H1 (cell line): ENCODE data around the gene C1orf21. TPM values are rescaled to one million over a fixed set of nuclear protein-coding genes. Genes with fewer than 3 reads are reported as not detected.

Experiments used
- CTCF ChIA-PET: fragments of 300-600 bp; sonication (Branson Sonifier 250); formaldehyde crosslinking; loops from one replicate; lab custom pipeline; 2021; ENCODE audit not compliant: partially characterized antibody; lab: Charles Lee
- POLR2A ChIA-PET: fragments of 300-600 bp; sonication (Branson Sonifier 250); formaldehyde crosslinking; loops from one replicate; lab custom pipeline; 2021; ENCODE audit warnings: inconsistent platforms; ENCODE audit not compliant: partially characterized antibody; lab: Charles Lee
- DNase-seq, 2 experiments: peaks; one replicate each; pipeline versions ENCODE4 v3.0.0 to v3.0.0-alpha.2; 2010 to 2022; ENCODE audit warnings: low spot score in 2 of 2, low read depth in 1 of 2, mixed read lengths in 1 of 2
- FAIRE-seq: peaks from 2 replicates; lab custom pipeline; 2011; peaks lifted over from hg19 to GRCh38; lab: Jason Lieb, UNC
- H2AFZ ChIP-seq: 2 replicates; pipeline ENCODE4 v1.8.1; 2012; ENCODE audit warnings: low read length, inconsistent platforms
- H2AK5ac ChIP-seq: 2 replicates; pipeline ENCODE4 v1.6.1; 2013; ENCODE audit warnings: low read depth, low read length
- H2BK120ac ChIP-seq: replicated peaks from 2 replicates; pipeline ENCODE3; 2013; ENCODE audit warnings: low read depth, low read length, inconsistent platforms
- H2BK12ac ChIP-seq: 2 replicates; pipeline ENCODE4 v1.6.1; 2013; ENCODE audit warnings: low read depth, low read length
- H2BK15ac ChIP-seq: 2 replicates; pipeline ENCODE4 v1.6.1; 2013; ENCODE audit warnings: low read length
- H2BK20ac ChIP-seq: 2 replicates; pipeline ENCODE4 v1.6.1; 2013; ENCODE audit warnings: low read length
- H2BK5ac ChIP-seq: 2 replicates; pipeline ENCODE4 v1.6.1; 2013; ENCODE audit warnings: low read depth, low read length
- H3K14ac ChIP-seq: 2 replicates; pipeline ENCODE4 v1.6.1; 2013; ENCODE audit warnings: inconsistent platforms; ENCODE audit not compliant: insufficient read length
- H3K18ac ChIP-seq: 2 replicates; pipeline ENCODE4 v1.6.1; 2013; ENCODE audit warnings: low read length; ENCODE audit errors: extremely low read depth
- H3K23ac ChIP-seq: 2 replicates; pipeline ENCODE4 v1.6.1; 2013; ENCODE audit warnings: inconsistent platforms; ENCODE audit not compliant: insufficient read length
- H3K23me2 ChIP-seq: 2 replicates; pipeline ENCODE4 v1.6.1; 2013; ENCODE audit warnings: low read depth, low read length
- H3K27ac ChIP-seq: 2 replicates; pipeline ENCODE4 v1.6.1; 2011; ENCODE audit warnings: low read depth, low read length, inconsistent platforms
- H3K27me3 ChIP-seq, 4 experiments: replicated peaks in 1 of 4; 1 replicate in 1 of 4; 2 replicates in 3 of 4; pipeline versions ENCODE4 v1.6.1 to v1.8.1; 2011 to 2013; ENCODE audit warnings: low read length in 3 of 4, mild to moderate bottlenecking in 3 of 4, inconsistent platforms in 2 of 4, mixed read lengths in 2 of 4, moderate library complexity in 1 of 4; ENCODE audit not compliant: control insufficient read depth in 3 of 4, insufficient read depth in 3 of 4; ENCODE audit errors: extremely low read depth in 1 of 4
- H3K36me3 ChIP-seq, 4 experiments: 2 replicates each; pipeline versions ENCODE4 v1.6.1 to v1.8.1; 2011 to 2013; ENCODE audit warnings: mild to moderate bottlenecking in 4 of 4, low read length in 3 of 4, moderate library complexity in 2 of 4, control low read depth in 1 of 4, inconsistent platforms in 1 of 4; ENCODE audit not compliant: insufficient read depth in 4 of 4, control insufficient read depth in 2 of 4
- H3K4ac ChIP-seq: replicated peaks from 2 replicates; pipeline ENCODE3; 2013; ENCODE audit warnings: low read length, low read depth, mixed read lengths, inconsistent platforms; ENCODE audit not compliant: insufficient read length
- H3K4me1 ChIP-seq, 4 experiments: replicated peaks in 1 of 4; 1 replicate in 1 of 4; 2 replicates in 3 of 4; pipeline versions ENCODE4 v1.6.1 to v1.8.1; 2011 to 2013; ENCODE audit warnings: low read length in 3 of 4, inconsistent platforms in 2 of 4, mixed read lengths in 1 of 4; ENCODE audit not compliant: insufficient read depth in 4 of 4, control insufficient read depth in 3 of 4
- H3K4me2 ChIP-seq, 2 experiments: 2 replicates each; pipeline versions ENCODE4 v1.6.1 to v1.8.1; 2011 to 2013; ENCODE audit warnings: low read depth in 2 of 2, low read length in 2 of 2, control low read depth in 1 of 2, inconsistent platforms in 1 of 2, mild to moderate bottlenecking in 1 of 2; ENCODE audit not compliant: insufficient read depth in 1 of 2
- H3K4me3 ChIP-seq, 4 experiments: fragments of 200-600, 300-600 bp in 1 of 4; sonication (generic), shearing (Covaris generic), sonication (Bioruptor Twin) in 1 of 4; 2 replicates each; pipeline versions ENCODE4 v1.5.1 to v1.8.1; 2011 to 2016; ENCODE audit warnings: low read length in 4 of 4, low read depth in 3 of 4, control low read depth in 2 of 4, inconsistent platforms in 2 of 4, mild to moderate bottlenecking in 2 of 4, mixed read lengths in 1 of 4, moderate library complexity in 1 of 4; ENCODE audit not compliant: insufficient read depth in 2 of 4; ENCODE audit errors: extremely low read depth in 1 of 4
- H3K56ac ChIP-seq: replicated peaks from 2 replicates; pipeline ENCODE3; 2013; ENCODE audit warnings: low read depth, mild to moderate bottlenecking, mixed read lengths, low read length, inconsistent platforms; ENCODE audit not compliant: insufficient read length
- H3K79me1 ChIP-seq: 2 replicates; pipeline ENCODE4 v1.6.1; 2013; ENCODE audit warnings: low read depth, low read length, control low read depth
- H3K79me2 ChIP-seq, 2 experiments: 2 replicates each; pipeline versions ENCODE4 v1.6.1 to v1.8.1; 2012 to 2013; ENCODE audit warnings: low read length in 2 of 2, mild to moderate bottlenecking in 2 of 2, inconsistent platforms in 1 of 2; ENCODE audit not compliant: insufficient read depth in 2 of 2, control insufficient read depth in 1 of 2
- H3K9ac ChIP-seq, 4 experiments: replicated peaks in 1 of 4; 1 replicate in 1 of 4; 2 replicates in 3 of 4; pipeline versions ENCODE4 v1.6.1 to v1.8.1; 2011 to 2013; ENCODE audit warnings: low read depth in 3 of 4, low read length in 3 of 4, control low read depth in 2 of 4, mild to moderate bottlenecking in 2 of 4, moderate library complexity in 2 of 4, inconsistent platforms in 1 of 4; ENCODE audit errors: extremely low read depth in 1 of 4
- H3K9me3 ChIP-seq, 2 experiments: 2 replicates each; pipeline versions ENCODE4 v1.6.1 to v1.8.1; 2012 to 2013; ENCODE audit warnings: mild to moderate bottlenecking in 2 of 2, moderate library complexity in 2 of 2, control low read depth in 1 of 2, inconsistent platforms in 1 of 2, low read depth in 1 of 2, low read length in 1 of 2, mixed read lengths in 1 of 2; ENCODE audit not compliant: insufficient read depth in 2 of 2
- H4K20me1 ChIP-seq, 2 experiments: replicated peaks in 1 of 2; 2 replicates each; pipeline versions ENCODE3 to v1.8.1; 2011 to 2013; ENCODE audit warnings: inconsistent platforms in 2 of 2, low read length in 2 of 2, mild to moderate bottlenecking in 1 of 2; ENCODE audit not compliant: insufficient read depth in 2 of 2, control insufficient read depth in 1 of 2
- H4K5ac ChIP-seq: 2 replicates; pipeline ENCODE4 v1.6.1; 2013; ENCODE audit warnings: low read length, low read depth, mixed read lengths, inconsistent platforms; ENCODE audit not compliant: insufficient read length
- H4K8ac ChIP-seq: 2 replicates; pipeline ENCODE4 v1.8.0; 2013; ENCODE audit warnings: mild to moderate bottlenecking, moderate library complexity, low read length, inconsistent platforms; ENCODE audit not compliant: insufficient read depth; ENCODE audit errors: extremely low read depth
- H4K91ac ChIP-seq: replicated peaks from 2 replicates; pipeline ENCODE3; 2013; ENCODE audit warnings: low read length, mixed read lengths, inconsistent platforms; ENCODE audit not compliant: insufficient read length
- CREB1 ChIP-seq: IDR thresholded peaks from 2 replicates; pipeline ENCODE4 v1.6.1; 2012; ENCODE audit warnings: inconsistent platforms
- FOSL1 ChIP-seq: IDR thresholded peaks from 2 replicates; pipeline ENCODE4 v1.6.1; 2011; ENCODE audit warnings: mild to moderate bottlenecking, low read depth, low read length, moderate library complexity; ENCODE audit not compliant: insufficient read depth
- MAFK ChIP-seq: IDR thresholded peaks from 2 replicates; pipeline ENCODE4 v1.6.1; 2012; ENCODE audit warnings: low read depth, mild to moderate bottlenecking, improper control_type of control experiment, low read length
- MAX ChIP-seq: IDR thresholded peaks from 2 replicates; pipeline ENCODE4 v1.6.1; 2012; ENCODE audit warnings: inconsistent platforms
- POLR2AphosphoS5 ChIP-seq: IDR thresholded peaks from 2 replicates; pipeline ENCODE4 v1.6.1; 2011; ENCODE audit warnings: low read depth, low read length
- RNF2 ChIP-seq: fragments of 200-900, 300-1000 bp; sonication (generic); IDR thresholded peaks from 2 replicates; pipeline ENCODE4 v1.7.1; 2016; ENCODE audit warnings: borderline replicate concordance, low read depth, mild to moderate bottlenecking, antibody characterized with exemption, low read length; ENCODE audit not compliant: poor library complexity, severe bottlenecking; ENCODE audit errors: missing control alignments
- SIRT6 ChIP-seq: IDR thresholded peaks from one replicate; pipeline ENCODE4 v1.7.1; 2012; ENCODE audit warnings: low read length, inconsistent platforms
- TAF7 ChIP-seq: optimal IDR thresholded peaks from 2 replicates; pipeline ENCODE3; 2011; ENCODE audit warnings: low read depth, mild to moderate bottlenecking, inconsistent platforms, low read length, moderate library complexity, borderline replicate concordance
- YY1 ChIP-seq: IDR thresholded peaks from 2 replicates; pipeline ENCODE4 v1.6.1; 2011; ENCODE audit warnings: low read depth, mild to moderate bottlenecking, low read length
- WGBS, 2 experiments: shearing (Covaris generic) in 1 of 2; methylation state at CpG; one replicate each; pipeline versions ENCODE4 v1.1.6 to v1.1.7; 2013 to 2015; ENCODE audit warnings: low lambda C conversion rate in 2 of 2, mixed read lengths in 2 of 2, inconsistent platforms in 1 of 2, low coverage in 1 of 2, missing lambda C conversion rate in 1 of 2; ENCODE audit not compliant: insufficient replicate concordance in 2 of 2, insufficient coverage in 1 of 2, insufficient read length in 1 of 2; ENCODE audit errors: extremely low coverage in 1 of 2, missing lambda C conversion rate in 1 of 2; 5-methylcytosine and 5-hydroxymethylcytosine counted together
- polyA plus RNA-seq, 7 experiments: library from polyadenylated mRNA; depleted of rRNA in 3 of 7; stranded (reverse) in 5 of 7; unstranded in 2 of 7; fragments of >200 nt in 5 of 7; fragments of 200-250 nt in 2 of 7; gene quantifications; 1 replicate in 5 of 7; 2 replicates in 1 of 7; 4 replicates in 1 of 7; pipeline versions ENCODE4 v1.2.1 to v1.2.3, GENCODE V29; 2011 to 2013; ENCODE audit warnings: missing spikeins in 2 of 7, mixed read lengths in 2 of 7
- total RNA-seq: library from RNA; stranded (reverse); fragmentation: NEBNext Ultra II Directional; extraction: Animal tissue kit (Norgen Biotek cat#: 25700); gene quantifications from 2 replicates; pipeline ENCODE4 v1.2.1, GENCODE V29; 2021

The C1orf21 gene
- total and polyA plus RNA-seq, 2 of the 8 experiments (the other 6 are each of a cell fraction or from before 2014, with no cell fraction given) = 16.6 to 51.0 TPM

- H4K5ac ChIP-seq = no peak overlapping the region
- no peak overlapping the region for H3K4me3 ChIP-seq
- WGBS, 2 experiments = 88% methylated on average over 4 of the region's 4 CpGs; no CpG with 5 or more reads in 1 of the 2 experiments
- no peak overlapping the region for H4K91ac ChIP-seq
- H4K8ac ChIP-seq = no peak overlapping the region
- H3K56ac ChIP-seq = no peak overlapping the region
- no peak overlapping the region for H2AFZ ChIP-seq
- H3K79me2 ChIP-seq = no peaks in the 10 kb centered on the region
- H2BK5ac ChIP-seq = no peak overlapping the region
- H2BK12ac ChIP-seq = no peak overlapping the region
- ChIA-PET CTCF (interaction anchor here (0.8 to 1.6 kb wide), 5 partner anchors 13 to 219 kb away, joined by 3 to 7 read pairs (median 4); no protein-coding TSS in a partner anchor), POLR2A (no interaction called here)
- no peak overlapping the region; the same call in 1 of the 2 replicates for H3K27ac ChIP-seq
- DNase-seq (no peak), FAIRE-seq (no peak)
- H3K4ac ChIP-seq = no peak overlapping the region
- TF ChIP-seq CREB1 = no peak
- TF ChIP-seq YY1 = no peak
- no peak for TF ChIP-seq RNF2
- no peak for TF ChIP-seq TAF7
- TF ChIP-seq MAX = no peak
- no peak for TF ChIP-seq MAFK
- no peak for TF ChIP-seq POLR2AphosphoS5
- TF ChIP-seq SIRT6 = no peak
- TF ChIP-seq FOSL1 = no peak
- no peak overlapping the region for H3K9ac ChIP-seq
- H3K14ac ChIP-seq = no peak overlapping the region
- H2BK15ac ChIP-seq = no peak overlapping the region
- H2BK20ac ChIP-seq = no peak overlapping the region
- H3K9me3 ChIP-seq = no peaks in the 10 kb centered on the region
- H3K27me3 ChIP-seq = no peaks in the 10 kb centered on the region
- peaks cover 0 to 4% (median 1%) of the 10 kb centered on the region in 4 experiments; a peak in 3 of 8 replicates for H3K36me3 ChIP-seq
- H3K4me1 ChIP-seq = no peaks in the 10 kb centered on the region
- H3K23me2 ChIP-seq = no peaks in the 10 kb centered on the region
- H3K18ac ChIP-seq = no peak overlapping the region
- peaks cover 3% of the 10 kb centered on the region; the same call in 1 of the 2 replicates for H3K79me1 ChIP-seq
- H2AK5ac ChIP-seq = no peak overlapping the region
- no peak overlapping the region for H3K23ac ChIP-seq
- no peak overlapping the region for H2BK120ac ChIP-seq
- H4K20me1 ChIP-seq = no peaks in the 10 kb centered on the region
- no peak overlapping the region for H3K4me2 ChIP-seq
Observed at GRCh38 chr1:184597650-184598357, 211.0 kb downstream of the C1orf21 start.
